ENCODE measurements around the gene C1orf87.

The C1orf87 gene

GRCh38 chr1:59947047-59947938 is 126.3 kb downstream of the C1orf87 start:
- DNase-seq (ENCODE audit: low spot score) = peak; percentile 51

- no peak for DNase-seq (ENCODE audit: low spot score)
These were observed 127.8 kb downstream of the C1orf87 start for GRCh38 chr1:59945790-59946189.

Measured in CD4-positive, alpha-beta T cell treated with Interleukin-2 at 100 ng/mL for 4 hours (primary cell).